GM12891 (cell line): ENCODE results near the gene PLOD1.
"Not testable (repeated sequence)": the region's sequence is repeated elsewhere in the genome, so short reads cannot be mapped to it uniquely, and the experiment has no call there.

ENCODE experiments used
- DNase-seq: peaks from one replicate; pipeline ENCODE4 v3.0.0; 2011; ENCODE audit warnings: low spot score; ENCODE audit not compliant: insufficient read length
- FAIRE-seq: peaks from 2 replicates; lab custom pipeline; 2011; peaks lifted over from hg19 to GRCh38; lab: Jason Lieb, UNC
- PAX5 ChIP-seq: IDR thresholded peaks from 2 replicates; pipeline ENCODE4 v1.6.1; 2011; ENCODE audit warnings: low read length, moderate library complexity, mild to moderate bottlenecking; ENCODE audit not compliant: insufficient read depth, severe bottlenecking
- POLR2A ChIP-seq: IDR thresholded peaks from 2 replicates; pipeline ENCODE4 v1.6.1; 2011; ENCODE audit warnings: low read depth, low read length, control low read depth
- POLR2AphosphoS5 ChIP-seq: IDR thresholded peaks from 2 replicates; pipeline ENCODE4 v1.6.1; 2011; ENCODE audit warnings: low read depth, low read length, control low read depth
- POU2F2 ChIP-seq: IDR thresholded peaks from 2 replicates; pipeline ENCODE4 v1.6.1; 2011; ENCODE audit warnings: low read depth, mild to moderate bottlenecking, control low read depth, low read length, moderate library complexity
- SPI1 ChIP-seq: IDR thresholded peaks from 2 replicates; pipeline ENCODE4 v1.6.1; 2011; ENCODE audit warnings: low read depth, low read length, control low read depth
- TAF1 ChIP-seq: IDR thresholded peaks from 2 replicates; pipeline ENCODE4 v1.6.1; 2011; ENCODE audit warnings: low read depth, low read length, control low read depth

PLOD1 gene

GRCh38 chr1:11898086-11898785 is 36.3 kb upstream of the PLOD1 start:
- no peak for TF ChIP-seq POU2F2
- TF ChIP-seq SPI1: no peak
- no peak for TF ChIP-seq TAF1
- TF ChIP-seq PAX5: no peak
- no peak for TF ChIP-seq POLR2AphosphoS5
- no peak for TF ChIP-seq POLR2A
- no peak for FAIRE-seq
- DNase-seq: no peak

GRCh38 chr1:11898831-11899467 is 35.6 kb upstream of the PLOD1 start:
- DNase-seq: no peak

GRCh38 chr1:11901446-11901845 is 33.1 kb upstream of the PLOD1 start:
- not testable (repeated sequence) for FAIRE-seq, DNase-seq

More at GRCh38 chr1:11898831-11899467, 35.6 kb upstream of the PLOD1 start:
- FAIRE-seq: no peak
- TF ChIP-seq SPI1 (no peak), TAF1 (no peak), POU2F2 (no peak), POLR2AphosphoS5 (no peak), PAX5 (no peak), POLR2A (no peak)

- DNase-seq (no peak), FAIRE-seq (no peak)
- TF ChIP-seq POLR2AphosphoS5: no peak
- TF ChIP-seq POLR2A: no peak
- TF ChIP-seq PAX5: no peak
- TF ChIP-seq TAF1: no peak
- no peak for TF ChIP-seq POU2F2
- no peak for TF ChIP-seq SPI1
Measured at GRCh38 chr1:11903210-11903609, 31.3 kb upstream of the PLOD1 start.

- FAIRE-seq, DNase-seq: not testable (repeated sequence)
Measured at GRCh38 chr1:11904156-11904555, 30.4 kb upstream of the PLOD1 start.

- FAIRE-seq (no peak), DNase-seq (no peak)
- no peak for TF ChIP-seq POLR2AphosphoS5
- TF ChIP-seq POLR2A: no peak
- no peak for TF ChIP-seq TAF1
Measured at GRCh38 chr1:11904978-11905377, 29.5 kb upstream of the PLOD1 start.

- TF ChIP-seq POLR2AphosphoS5: no peak
- no peak for TF ChIP-seq TAF1
- TF ChIP-seq POU2F2: no peak
- no peak for TF ChIP-seq POLR2A
- no peak for TF ChIP-seq SPI1
- no peak for TF ChIP-seq PAX5
- FAIRE-seq: no peak
- DNase-seq: no peak
Measured at GRCh38 chr1:11906870-11907269, 27.6 kb upstream of the PLOD1 start.

GRCh38 chr1:11907275-11908094 is 27.0 kb upstream of the PLOD1 start:
- TF ChIP-seq POU2F2 (peak; percentile 85; the same call in 1 of the 2 replicates), SPI1 (no peak)
- peak; percentile 74 for DNase-seq
- peak; percentile 94 for FAIRE-seq

- FAIRE-seq (peak; percentile 91), DNase-seq (peak; percentile 47)
- TF ChIP-seq POU2F2 (peak; percentile 100), POLR2AphosphoS5 (peak; percentile 100), TAF1 (peak; percentile 79; the same call in 1 of the 2 replicates), PAX5 (no peak), SPI1 (no peak), POLR2A (peak; percentile 100)
Measured at GRCh38 chr1:11908095-11908675, 26.3 kb upstream of the PLOD1 start.

GRCh38 chr1:11910914-11911228 is 23.6 kb upstream of the PLOD1 start:
- FAIRE-seq, DNase-seq: not testable (repeated sequence)
